A549 (cell line): ENCODE measurements around the gene FOCAD. TPM values are rescaled to one million over a fixed set of nuclear protein-coding genes. Genes with fewer than 3 reads are reported as not detected.

Source experiments
- ATAC-seq, 2 experiments: fragments of 200-7000 bp in 1 of 2; fragments of >200 bp in 1 of 2; cut with Nextera tagmentation in 1 of 2; cut with Tn5 transposase in 1 of 2; 3 replicates each; pipeline versions ENCODE4 v1.8.0 to v1.9.1; 2018 to 2020; ENCODE audit warnings: mild to moderate bottlenecking in 1 of 2, moderate library complexity in 1 of 2
- CTCF ChIA-PET: fragments of 300-600 bp; sonication (Branson Sonifier 250); formaldehyde crosslinking; extraction: SDS; loops from one replicate; lab custom pipeline; 2021; ENCODE audit warnings: antibody characterized with exemption, inconsistent platforms; lab: Yijun Ruan, JAX
- POLR2A ChIA-PET: fragments of 350-600 bp; formaldehyde crosslinking; extraction: SDS; loops from one replicate; lab custom pipeline; 2021; ENCODE audit warnings: antibody characterized with exemption, inconsistent platforms; lab: Yijun Ruan, JAX
- DNase-seq, 2 experiments: peaks; one replicate each; pipeline versions ENCODE4 v3.0.0 to v3.0.0-alpha.2; 2011 to 2016; ENCODE audit warnings: low read depth in 1 of 2, low spot score in 1 of 2
- FAIRE-seq: peaks from 2 replicates; lab custom pipeline; 2011; peaks lifted over from hg19 to GRCh38; lab: Jason Lieb, UNC
- H3K27ac ChIP-seq, 2 experiments: fragments of >200 bp; sonication (Bioruptor Twin); formaldehyde crosslinking; 3 replicates each; pipeline ENCODE4 v1.5.1; 2016 to 2017
- H3K4me1 ChIP-seq: fragments of >200 bp; sonication (Bioruptor Twin); formaldehyde crosslinking; 3 replicates; pipeline ENCODE4 v1.6.1; 2016
- H3K4me2 ChIP-seq: fragments of >200 bp; sonication (Bioruptor Twin); formaldehyde crosslinking; 3 replicates; pipeline ENCODE4 v1.6.1; 2016
- H3K4me3 ChIP-seq: fragments of >200 bp; sonication (Bioruptor Twin); formaldehyde crosslinking; 3 replicates; pipeline ENCODE4 v1.5.1; 2016
- H3K9me3 ChIP-seq: fragments of >200 bp; sonication (Bioruptor Twin); formaldehyde crosslinking; 3 replicates; pipeline ENCODE4 v1.6.1; 2016
- ATOH8 ChIP-seq: fragments of 250-450 bp; sonication (Bioruptor Pico); IDR thresholded peaks from 2 replicates; pipeline ENCODE4 v1.5.0; 2020; ENCODE audit warnings: low read depth, mild to moderate bottlenecking, moderate library complexity
- BCL3 ChIP-seq: fragments of >200 bp; sonication (Bioruptor Twin); formaldehyde crosslinking; IDR thresholded peaks from 3 replicates; pipeline ENCODE4 v1.6.1; 2016
- BHLHE40 ChIP-seq: IDR thresholded peaks from 2 replicates; pipeline ENCODE4 v1.6.1; 2012; ENCODE audit warnings: low read depth, low read length, inconsistent platforms
- CHD4 ChIP-seq: fragments of 200-600 bp; sonication (generic); IDR thresholded peaks from 2 replicates; pipeline ENCODE4 v1.6.1; 2016; ENCODE audit warnings: antibody characterized with exemption, mild to moderate bottlenecking, borderline replicate concordance
- E2F6 ChIP-seq: IDR thresholded peaks from 2 replicates; pipeline ENCODE4 v1.6.1; 2012; ENCODE audit warnings: low read depth, borderline replicate concordance
- ELK1 ChIP-seq: fragments of 150-350 bp; IDR thresholded peaks from 2 replicates; pipeline ENCODE4 v1.6.1; 2014; ENCODE audit warnings: low read depth, mild to moderate bottlenecking, low read length
- ESRRA ChIP-seq: fragments of 150-350 bp; IDR thresholded peaks from 2 replicates; pipeline ENCODE4 v1.6.1; 2014; ENCODE audit warnings: mild to moderate bottlenecking, low read length, borderline replicate concordance
- FOSL2 ChIP-seq, 2 experiments: fragments of 450-650 bp in 1 of 2; fragments of >200 bp in 1 of 2; sonication (Bioruptor Twin) in 1 of 2; formaldehyde crosslinking; IDR thresholded peaks; 2 replicates each; pipeline versions ENCODE4 v1.5.0 to v1.6.1; 2016 to 2020; ENCODE audit warnings: mild to moderate bottlenecking in 1 of 2, moderate library complexity in 1 of 2
- HOXA7 ChIP-seq: fragments of 250-450 bp; sonication (Bioruptor Pico); IDR thresholded peaks from 2 replicates; pipeline ENCODE4 v1.5.0; 2020; ENCODE audit warnings: mild to moderate bottlenecking, moderate library complexity
- HOXB5 ChIP-seq: fragments of 250-450 bp; sonication (Bioruptor Pico); IDR thresholded peaks from 2 replicates; pipeline ENCODE4 v1.5.0; 2020; ENCODE audit warnings: mild to moderate bottlenecking, moderate library complexity
- KDM5A ChIP-seq: fragments of 200-600 bp; sonication (generic); IDR thresholded peaks from 2 replicates; pipeline ENCODE4 v1.6.1; 2016; ENCODE audit warnings: antibody characterized with exemption, mild to moderate bottlenecking
- MAX ChIP-seq: IDR thresholded peaks from 2 replicates; pipeline ENCODE4 v1.6.1; 2012
- MAZ ChIP-seq: fragments of 150-350 bp; IDR thresholded peaks from 2 replicates; pipeline ENCODE4 v1.6.1; 2014; ENCODE audit warnings: antibody characterized with exemption, low read depth, low read length, borderline replicate concordance
- NR3C1 ChIP-seq: fragments of >200 bp; sonication (Bioruptor Twin); formaldehyde crosslinking; IDR thresholded peaks from 3 replicates; pipeline ENCODE4 v1.6.1; 2017
- PHF8 ChIP-seq: fragments of 200-600 bp; sonication (generic); IDR thresholded peaks from 2 replicates; pipeline ENCODE4 v1.6.1; 2016; ENCODE audit warnings: low read depth, mild to moderate bottlenecking, antibody characterized with exemption, moderate library complexity, borderline replicate concordance
- RCOR1 ChIP-seq: fragments of 150-350 bp; IDR thresholded peaks from 2 replicates; pipeline ENCODE4 v1.6.1; 2014; ENCODE audit warnings: antibody characterized with exemption, low read length, low read depth
- REST ChIP-seq: fragments of 200-600 bp; sonication (generic); IDR thresholded peaks from 2 replicates; pipeline ENCODE4 v1.6.1; 2016; ENCODE audit warnings: antibody characterized with exemption, mild to moderate bottlenecking, moderate library complexity
- RFX5 ChIP-seq: fragments of 450-650 bp; IDR thresholded peaks from 2 replicates; pipeline ENCODE4 v1.7.1; 2014; ENCODE audit warnings: antibody characterized with exemption, mild to moderate bottlenecking, moderate library complexity
- SMC3 ChIP-seq: fragments of >200 bp; sonication (Bioruptor Twin); formaldehyde crosslinking; IDR thresholded peaks from 3 replicates; pipeline ENCODE4 v1.6.1; 2018; ENCODE audit warnings: inconsistent platforms
- TFCP2L1 ChIP-seq: fragments of 250-450 bp; sonication (Bioruptor Pico); IDR thresholded peaks from 2 replicates; pipeline ENCODE4 v1.5.0; 2021; ENCODE audit warnings: mild to moderate bottlenecking
- TP53 ChIP-seq: fragments of 250-450 bp; sonication (Bioruptor Pico); IDR thresholded peaks from 2 replicates; pipeline ENCODE4 v1.5.0; 2021; ENCODE audit warnings: mild to moderate bottlenecking, moderate library complexity
- WGBS: methylation state at CpG from one replicate; pipeline ENCODE4 v1.1.6; 2017; ENCODE audit errors: missing lambda C conversion rate; 5-methylcytosine and 5-hydroxymethylcytosine counted together
- polyA plus RNA-seq, 4 experiments: library from polyadenylated mRNA; depleted of rRNA in 3 of 4; stranded (reverse); fragments of >200 nt; fragmentation: RNase III in 1 of 4; extraction: RNeasy Plus Mini Kit Qiagen cat#74134 plus additional on column Dnase treatment in 1 of 4; gene quantifications; 2 replicates in 3 of 4; 3 replicates in 1 of 4; pipeline ENCODE4 v1.2.3, GENCODE V29; 2011 to 2017

Gene FOCAD
- polyA plus RNA-seq, 2 of the 4 experiments (the other 2 are of a cell fraction): 22.0 to 53.8 TPM

GRCh38 chr9:20788526-20789451, 104.7 kb downstream of the FOCAD start (continued):
- TF ChIP-seq REST (no peak), ATOH8 (CRISPR knock-in tag) (no peak), TP53 (CRISPR knock-in tag) (no peak), ESRRA (no peak), HOXB5 (CRISPR knock-in tag) (no peak), CHD4 (no peak), RFX5 (no peak)

- DNase-seq (no peak), FAIRE-seq (no peak), ATAC-seq (no peak)
- H3K4me1 ChIP-seq: no peaks in the 10 kb centered on the region
- POLR2A ChIA-PET: no interaction called here
- no peaks in the 10 kb centered on the region for H3K9me3 ChIP-seq
- TF ChIP-seq HOXB5 (CRISPR knock-in tag): no peak
- no peak for TF ChIP-seq HOXA7
- TF ChIP-seq PHF8: no peak
- TF ChIP-seq BCL3: no peak
- no peak for TF ChIP-seq TFCP2L1 (CRISPR knock-in tag)
- TF ChIP-seq RFX5: no peak
- no peak for TF ChIP-seq ELK1
- TF ChIP-seq MAZ: no peak
- TF ChIP-seq E2F6: no peak
- no peak for TF ChIP-seq FOSL2 (IDR thresholded peaks at IDR 0.05)
- no peak for TF ChIP-seq FOSL2 (CRISPR knock-in tag; IDR thresholded peaks at IDR 0.05)
- no peak for TF ChIP-seq SMC3
- TF ChIP-seq NR3C1: no peak
- TF ChIP-seq KDM5A: no peak
- no peak for TF ChIP-seq BHLHE40
- TF ChIP-seq MAX: no peak
- TF ChIP-seq RCOR1: no peak
- H3K4me2 ChIP-seq: no peak overlapping the region
- H3K27ac ChIP-seq: no peak overlapping the region
- CTCF ChIA-PET: no interaction called here
- WGBS: 93% methylated on average over 2 of the region's 2 CpGs
- H3K4me3 ChIP-seq: no peak overlapping the region
These were observed 106.7 kb downstream of the FOCAD start for GRCh38 chr9:20790721-20791120.
